HEK293 (cell line): ENCODE results near the gene ABR.
A peak's percentile ranks its signal among the peaks of the same experiment; 100 is the strongest.

Experiments used
- EGR2 ChIP-seq: fragments of 450-650 bp; formaldehyde crosslinking; IDR thresholded peaks from 2 replicates; pipeline ENCODE4 v1.5.1; 2016; ENCODE audit warnings: low read depth, missing biosample characterization, missing genetic modification characterization
- GLI2 ChIP-seq: fragments of 450-650 bp; formaldehyde crosslinking; IDR thresholded peaks from 2 replicates; pipeline ENCODE4; 2017; ENCODE audit warnings: missing biosample characterization, missing genetic modification characterization, low read depth, borderline replicate concordance
- IKZF3 ChIP-seq: fragments of 450-650 bp; IDR thresholded peaks from 2 replicates; pipeline ENCODE4 v1.5.0; 2018; ENCODE audit warnings: missing biosample characterization, mild to moderate bottlenecking, missing genetic modification characterization, moderate library complexity
- KLF16 ChIP-seq: fragments of 450-650 bp; formaldehyde crosslinking; IDR thresholded peaks from 2 replicates; pipeline ENCODE4 v1.5.1; 2017; ENCODE audit warnings: missing biosample characterization, missing genetic modification characterization
- KLF17 ChIP-seq: fragments of 450-650 bp; formaldehyde crosslinking; IDR thresholded peaks from 2 replicates; pipeline ENCODE4 v1.5.1; 2016; ENCODE audit warnings: missing biosample characterization, missing genetic modification characterization
- OSR2 ChIP-seq: fragments of 450-650 bp; formaldehyde crosslinking; IDR thresholded peaks from 2 replicates; pipeline ENCODE4 v1.5.1; 2016; ENCODE audit warnings: missing biosample characterization, missing genetic modification characterization
- SCRT2 ChIP-seq: fragments of 450-650 bp; formaldehyde crosslinking; IDR thresholded peaks from 2 replicates; pipeline ENCODE4 v1.5.1; 2016; ENCODE audit warnings: missing biosample characterization, missing genetic modification characterization
- SP2 ChIP-seq: fragments of 450-650 bp; formaldehyde crosslinking; IDR thresholded peaks from 2 replicates; pipeline ENCODE4 v1.5.1; 2016; ENCODE audit warnings: missing biosample characterization, missing genetic modification characterization
- TCF7L2 ChIP-seq: IDR thresholded peaks from 2 replicates; pipeline ENCODE4 v1.6.1; 2011; ENCODE audit warnings: low read depth, mild to moderate bottlenecking, inconsistent platforms, low read length, moderate library complexity, borderline replicate concordance
- ZBTB11 ChIP-seq: fragments of 450-650 bp; formaldehyde crosslinking; conservative IDR thresholded peaks from 2 replicates; pipeline ENCODE4 v1.5.1; 2016; ENCODE audit warnings: low read depth, missing biosample characterization, missing genetic modification characterization
- ZBTB17 ChIP-seq: fragments of 450-650 bp; formaldehyde crosslinking; IDR thresholded peaks from 2 replicates; pipeline ENCODE4 v1.5.1; 2016; ENCODE audit warnings: missing biosample characterization, missing genetic modification characterization
- ZEB2 ChIP-seq: fragments of 450-650 bp; formaldehyde crosslinking; IDR thresholded peaks from 2 replicates; pipeline ENCODE4 v1.5.1; 2016; ENCODE audit warnings: missing biosample characterization, missing genetic modification characterization
- ZNF114 ChIP-seq: fragments of 450-650 bp; formaldehyde crosslinking; IDR thresholded peaks from 2 replicates; pipeline ENCODE4 v1.5.0; 2017; ENCODE audit warnings: missing biosample characterization, missing genetic modification characterization
- ZNF239 ChIP-seq: fragments of 450-650 bp; formaldehyde crosslinking; IDR thresholded peaks from 2 replicates; pipeline ENCODE4 v1.5.1; 2016; ENCODE audit warnings: missing biosample characterization, missing genetic modification characterization
- ZNF24 ChIP-seq: fragments of 450-650 bp; formaldehyde crosslinking; IDR thresholded peaks from 2 replicates; pipeline ENCODE4 v1.5.1; 2016; ENCODE audit warnings: missing biosample characterization, missing genetic modification characterization
- ZNF248 ChIP-seq: fragments of 450-650 bp; formaldehyde crosslinking; IDR thresholded peaks from 2 replicates; pipeline ENCODE4 v1.5.1; 2017; ENCODE audit warnings: missing biosample characterization, missing genetic modification characterization
- ZNF335 ChIP-seq: fragments of 450-650 bp; formaldehyde crosslinking; conservative IDR thresholded peaks from 2 replicates; pipeline ENCODE4 v1.5.1; 2016; ENCODE audit warnings: missing biosample characterization, missing genetic modification characterization
- ZNF37A ChIP-seq: fragments of 450-650 bp; IDR thresholded peaks from 2 replicates; pipeline ENCODE4 v1.5.1; 2018; ENCODE audit warnings: missing biosample characterization, missing genetic modification characterization
- ZNF48 ChIP-seq: fragments of 450-650 bp; formaldehyde crosslinking; IDR thresholded peaks from 2 replicates; pipeline ENCODE4 v1.5.1; 2016; ENCODE audit warnings: missing biosample characterization, missing genetic modification characterization
- ZNF521 ChIP-seq: fragments of 450-650 bp; formaldehyde crosslinking; IDR thresholded peaks from 2 replicates; pipeline ENCODE4 v1.5.1; 2017; ENCODE audit warnings: missing biosample characterization, mild to moderate bottlenecking, missing genetic modification characterization
- ZNF544 ChIP-seq: fragments of 450-650 bp; formaldehyde crosslinking; IDR thresholded peaks from 2 replicates; pipeline ENCODE4 v1.5.0; 2017; ENCODE audit warnings: missing biosample characterization, missing genetic modification characterization
- ZNF548 ChIP-seq: fragments of 450-650 bp; formaldehyde crosslinking; IDR thresholded peaks from 2 replicates; pipeline ENCODE4 v1.5.1; 2016; ENCODE audit warnings: missing biosample characterization, missing genetic modification characterization
- ZNF555 ChIP-seq: fragments of 450-650 bp; formaldehyde crosslinking; conservative IDR thresholded peaks from 2 replicates; pipeline ENCODE4 v1.5.1; 2017; ENCODE audit warnings: missing biosample characterization, mild to moderate bottlenecking, missing genetic modification characterization, inconsistent platforms
- ZNF623 ChIP-seq: fragments of 450-650 bp; formaldehyde crosslinking; IDR thresholded peaks from 2 replicates; pipeline ENCODE4 v1.5.1; 2016; ENCODE audit warnings: missing biosample characterization, missing genetic modification characterization
- ZNF76 ChIP-seq: fragments of 450-650 bp; formaldehyde crosslinking; IDR thresholded peaks from 2 replicates; pipeline ENCODE4; 2016; ENCODE audit warnings: low read depth, missing biosample characterization, missing genetic modification characterization, borderline replicate concordance
- ZNF768 ChIP-seq: fragments of 450-650 bp; formaldehyde crosslinking; IDR thresholded peaks from 2 replicates; pipeline ENCODE4 v1.5.1; 2018; ENCODE audit warnings: missing biosample characterization, mild to moderate bottlenecking, missing genetic modification characterization
- ZNF830 ChIP-seq: fragments of 450-650 bp; IDR thresholded peaks from 2 replicates; pipeline ENCODE4 v1.5.0; 2018; ENCODE audit warnings: missing biosample characterization, missing genetic modification characterization, low read depth, mild to moderate bottlenecking, moderate library complexity
- ZNF843 ChIP-seq: fragments of 450-650 bp; formaldehyde crosslinking; IDR thresholded peaks from 2 replicates; pipeline ENCODE4 v1.5.1; 2016; ENCODE audit warnings: missing biosample characterization, missing genetic modification characterization
- ZSCAN23 ChIP-seq: fragments of 450-650 bp; formaldehyde crosslinking; IDR thresholded peaks from 2 replicates; pipeline ENCODE4 v1.5.1; 2016; ENCODE audit warnings: missing biosample characterization, missing genetic modification characterization
- ZSCAN30 ChIP-seq: fragments of 450-650 bp; IDR thresholded peaks from 2 replicates; pipeline ENCODE4 v1.5.1; 2018; ENCODE audit warnings: missing biosample characterization, mild to moderate bottlenecking, missing genetic modification characterization, moderate library complexity
- ZXDB ChIP-seq: fragments of 450-650 bp; formaldehyde crosslinking; IDR thresholded peaks from 2 replicates; pipeline ENCODE4 v1.5.1; 2016; ENCODE audit warnings: missing biosample characterization, missing genetic modification characterization
- TF ChIP-seq, protein P1 (sequence below): fragments of 450-650 bp; formaldehyde crosslinking; IDR thresholded peaks from 2 replicates; pipeline ENCODE4 v1.5.1; 2016; ENCODE audit warnings: missing biosample characterization, missing genetic modification characterization
- TF ChIP-seq, protein P2 (sequence below): fragments of 450-650 bp; formaldehyde crosslinking; IDR thresholded peaks from 2 replicates; pipeline ENCODE4 v1.5.1; 2016; ENCODE audit warnings: missing biosample characterization, missing genetic modification characterization

The ABR gene

GRCh38 chr17:1186923-1187771 is 7.4 kb upstream of the ABR start (continued):
- TF ChIP-seq ZNF248 (tag by site-specific recombination) (no peak), KLF17 (tag by site-specific recombination) (peak; percentile 35; the same call in 1 of the 2 replicates), ZNF24 (no peak), ZSCAN23 (tag by site-specific recombination) (no peak), ZNF48 (tag by site-specific recombination) (no peak), ZBTB11 (tag by site-specific recombination) (no peak), ZBTB17 (tag by site-specific recombination) (peak; percentile 83), ZNF114 (tag by site-specific recombination) (no peak), OSR2 (tag by site-specific recombination) (no peak), ZSCAN30 (tag by site-specific recombination) (peak; percentile 86), ZNF335 (tag by site-specific recombination) (peak; percentile 46), TCF7L2 (no peak), ZXDB (tag by site-specific recombination) (no peak), KLF16 (tag by site-specific recombination) (no peak), ZEB2 (tag by site-specific recombination) (peak; percentile 31; the same call in 1 of the 2 replicates), SCRT2 (0 out of 2 replicates have a peak, but pooled peaks have one; percentile 13), ZNF843 (tag by site-specific recombination) (no peak), GLI2 (tag by site-specific recombination) (no peak), ZNF521 (no peak), ZNF623 (no peak), ZNF548 (tag by site-specific recombination) (no peak), IKZF3 (tag by site-specific recombination) (peak; percentile 38; the same call in 1 of the 2 replicates), ZNF830 (tag by site-specific recombination) (no peak), ZNF768 (tag by site-specific recombination) (no peak), SP2 (no peak), ZNF37A (tag by site-specific recombination) (no peak), ZNF555 (tag by site-specific recombination) (no peak), EGR2 (tag by site-specific recombination) (peak; percentile 37; the same call in 1 of the 2 replicates), ZNF544 (tag by site-specific recombination) (no peak), ZNF239 (tag by site-specific recombination) (no peak), ZNF76 (peak; percentile 11; the same call in 1 of the 2 replicates)
- TF ChIP-seq, protein P1, sequence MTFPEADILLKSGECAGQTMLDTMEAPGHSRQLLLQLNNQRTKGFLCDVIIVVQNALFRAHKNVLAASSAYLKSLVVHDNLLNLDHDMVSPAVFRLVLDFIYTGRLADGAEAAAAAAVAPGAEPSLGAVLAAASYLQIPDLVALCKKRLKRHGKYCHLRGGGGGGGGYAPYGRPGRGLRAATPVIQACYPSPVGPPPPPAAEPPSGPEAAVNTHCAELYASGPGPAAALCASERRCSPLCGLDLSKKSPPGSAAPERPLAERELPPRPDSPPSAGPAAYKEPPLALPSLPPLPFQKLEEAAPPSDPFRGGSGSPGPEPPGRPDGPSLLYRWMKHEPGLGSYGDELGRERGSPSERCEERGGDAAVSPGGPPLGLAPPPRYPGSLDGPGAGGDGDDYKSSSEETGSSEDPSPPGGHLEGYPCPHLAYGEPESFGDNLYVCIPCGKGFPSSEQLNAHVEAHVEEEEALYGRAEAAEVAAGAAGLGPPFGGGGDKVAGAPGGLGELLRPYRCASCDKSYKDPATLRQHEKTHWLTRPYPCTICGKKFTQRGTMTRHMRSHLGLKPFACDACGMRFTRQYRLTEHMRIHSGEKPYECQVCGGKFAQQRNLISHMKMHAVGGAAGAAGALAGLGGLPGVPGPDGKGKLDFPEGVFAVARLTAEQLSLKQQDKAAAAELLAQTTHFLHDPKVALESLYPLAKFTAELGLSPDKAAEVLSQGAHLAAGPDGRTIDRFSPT (tag by site-specific recombination), result no peak
- TF ChIP-seq, protein P2, sequence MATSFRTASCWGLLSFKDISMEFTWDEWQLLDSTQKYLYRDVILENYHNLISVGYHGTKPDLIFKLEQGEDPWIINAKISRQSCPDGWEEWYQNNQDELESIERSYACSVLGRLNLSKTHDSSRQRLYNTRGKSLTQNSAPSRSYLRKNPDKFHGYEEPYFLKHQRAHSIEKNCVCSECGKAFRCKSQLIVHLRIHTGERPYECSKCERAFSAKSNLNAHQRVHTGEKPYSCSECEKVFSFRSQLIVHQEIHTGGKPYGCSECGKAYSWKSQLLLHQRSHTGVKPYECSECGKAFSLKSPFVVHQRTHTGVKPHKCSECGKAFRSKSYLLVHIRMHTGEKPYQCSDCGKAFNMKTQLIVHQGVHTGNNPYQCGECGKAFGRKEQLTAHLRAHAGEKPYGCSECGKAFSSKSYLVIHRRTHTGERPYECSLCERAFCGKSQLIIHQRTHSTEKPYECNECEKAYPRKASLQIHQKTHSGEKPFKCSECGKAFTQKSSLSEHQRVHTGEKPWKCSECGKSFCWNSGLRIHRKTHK, result no peak
